Inflammatory macrophage treated with lipopolysaccharide for 1 hour (primary cell): Measurements from ENCODE around the gene LPCAT1.
A peak's percentile ranks its signal among the peaks of the same experiment; 100 is the strongest.
"Not testable (repeated sequence)": the region's sequence is repeated elsewhere in the genome, so short reads cannot be mapped to it uniquely, and the experiment has no call there.

Experiments used
- DNase-seq, 2 donors: peaks; one replicate each; pipeline ENCODE4 v3.0.0-alpha.2; 2020 to 2022

The LPCAT1 gene

DNA sequence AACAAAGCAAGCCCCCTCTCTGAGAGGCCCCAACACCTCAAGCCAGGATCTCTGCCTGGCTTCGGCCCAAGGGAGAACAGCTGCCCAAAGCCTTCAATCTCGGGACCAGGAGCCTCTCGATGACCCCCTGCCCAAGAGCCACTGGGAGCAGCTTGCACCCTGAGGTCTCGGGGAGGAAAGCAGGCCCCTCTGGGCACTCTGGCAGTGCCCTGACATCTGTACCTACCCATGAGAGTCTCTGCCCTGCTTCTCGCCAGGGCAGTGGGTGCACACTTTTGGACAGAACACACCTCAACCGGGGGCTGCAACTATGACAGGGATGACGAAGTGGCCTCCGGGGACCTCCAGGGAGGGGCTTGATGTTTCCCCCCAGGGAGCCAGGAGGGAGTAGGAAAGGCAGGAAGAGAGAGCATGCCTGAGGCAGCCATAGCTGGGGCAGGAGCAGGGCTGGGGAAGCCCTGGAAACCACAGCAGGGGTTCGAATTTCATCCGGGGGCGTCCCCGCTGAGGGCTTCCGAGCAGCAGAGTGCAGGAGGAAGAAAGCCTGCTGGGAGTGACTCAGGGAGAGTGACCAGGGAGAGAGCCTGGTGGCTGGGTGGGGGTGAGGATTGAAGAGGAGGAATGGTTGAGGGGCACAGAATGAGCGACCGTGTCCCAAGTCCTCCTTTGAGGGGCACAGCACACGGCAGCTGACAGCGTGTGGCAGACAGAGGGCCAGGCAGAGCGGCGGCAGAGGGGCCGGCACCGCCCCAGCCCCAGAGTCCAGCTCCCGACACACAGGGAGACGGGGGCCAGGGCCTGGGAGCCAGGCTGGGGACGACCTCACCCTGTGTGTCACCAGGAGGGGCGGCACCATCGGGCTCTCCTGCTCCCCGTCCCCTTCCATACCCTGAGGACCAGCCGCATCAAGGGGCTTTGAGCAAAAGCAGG is 1.8 kb downstream of the LPCAT1 start:
- no peak for DNase-seq

GRCh38 chr5:1520791-1521453 is 2.8 kb downstream of the LPCAT1 start:
- no peak for DNase-seq

DNA sequence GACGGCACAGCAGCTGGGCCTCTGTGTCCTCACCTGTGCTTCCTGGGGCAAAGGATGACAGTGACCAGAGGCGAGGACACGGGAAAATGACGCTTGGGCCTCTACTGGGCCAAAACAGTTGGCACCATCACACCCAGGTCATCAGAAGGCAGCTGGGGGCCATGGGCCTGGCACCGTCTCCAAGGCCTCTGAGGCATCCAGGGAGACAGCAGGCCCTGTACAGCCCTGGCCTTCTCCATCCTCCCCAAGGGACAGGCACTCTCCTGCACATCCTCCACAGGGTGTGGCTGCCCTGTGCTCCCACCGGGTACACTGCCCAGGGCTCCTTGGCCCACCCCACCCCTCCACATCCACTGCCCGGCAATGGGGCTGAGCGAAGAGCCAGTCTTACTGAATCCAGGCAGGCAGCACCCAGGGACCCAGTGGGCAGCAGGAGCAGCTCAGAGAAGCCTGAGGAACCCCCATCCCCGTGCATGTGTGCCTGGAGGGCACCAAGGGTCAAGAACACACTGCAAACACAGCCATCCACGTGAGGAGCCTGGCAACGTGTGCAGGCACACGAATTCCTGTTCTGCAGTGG is 4.0 kb downstream of the LPCAT1 start:
- no peak for DNase-seq

DNA sequence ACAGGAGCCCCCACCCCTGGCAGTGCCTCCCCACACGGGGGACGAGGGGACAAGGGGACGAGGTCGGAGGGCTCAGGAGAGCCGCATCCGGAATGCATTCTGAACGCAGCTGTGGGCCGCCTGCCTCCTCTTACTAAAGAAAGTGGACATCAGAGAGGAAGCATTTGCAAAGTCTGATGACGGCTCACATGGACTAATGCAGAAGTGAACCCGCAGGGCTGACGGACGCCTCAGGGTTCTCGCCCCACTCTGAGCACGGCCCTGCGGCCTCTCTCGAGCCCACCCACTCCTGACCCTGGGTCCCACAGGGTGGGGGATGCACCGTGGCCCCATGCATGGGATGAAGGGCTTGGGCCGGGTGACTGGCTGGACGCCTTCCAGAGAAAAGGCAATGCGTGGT is 5.9 kb downstream of the LPCAT1 start:
- peak; percentile 54 to 64 for DNase-seq

- peak; percentile 59 to 75 for DNase-seq
Observed at GRCh38 chr5:1516615-1517601, 6.9 kb downstream of the LPCAT1 start.

- DNase-seq: no peak
Observed at GRCh38 chr5:1515921-1516571, 7.7 kb downstream of the LPCAT1 start.

GRCh38 chr5:1515311-1515920 is 8.3 kb downstream of the LPCAT1 start:
- no peak for DNase-seq

- DNase-seq: not testable (repeated sequence)
Observed at GRCh38 chr5:1514819-1515310, 8.9 kb downstream of the LPCAT1 start.

DNA sequence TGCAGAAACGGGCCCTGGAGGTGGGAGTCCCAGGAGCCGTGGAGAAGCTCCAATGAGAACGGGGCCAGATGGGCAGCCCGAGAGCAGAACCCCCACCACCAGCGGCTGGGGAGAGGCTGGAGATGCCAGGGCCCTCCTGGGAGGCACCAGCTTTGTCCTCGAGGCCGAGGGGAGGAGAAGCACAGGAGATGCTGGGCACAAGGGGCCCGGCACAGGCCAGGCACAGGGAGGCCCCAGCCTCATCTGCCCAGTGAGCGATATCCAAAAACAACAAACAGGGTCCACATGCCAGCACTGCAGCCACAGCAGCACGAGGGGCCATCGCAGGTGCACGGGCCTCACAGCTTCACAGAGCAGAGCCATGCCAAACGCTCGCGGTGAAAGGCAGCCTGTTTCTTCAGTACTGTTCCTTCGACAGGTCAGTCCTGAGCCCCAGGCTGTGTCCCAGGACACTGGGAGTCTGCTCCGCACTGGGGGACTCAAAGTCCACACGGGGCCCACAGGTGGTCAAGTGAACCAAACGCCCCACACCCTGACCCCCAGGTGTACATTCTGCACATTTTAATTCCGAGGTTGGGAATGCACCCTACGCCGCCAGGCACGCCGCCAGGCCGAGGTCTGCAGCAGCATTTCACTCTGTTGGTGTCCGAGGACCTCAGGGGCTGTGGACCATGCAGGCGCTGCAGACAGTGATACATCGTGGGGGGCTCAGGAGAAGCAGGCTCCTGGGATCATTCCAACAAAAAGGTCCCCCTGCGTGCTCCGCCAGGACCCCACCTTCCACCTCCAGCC is 9.5 kb downstream of the LPCAT1 start:
- no peak for DNase-seq

DNA sequence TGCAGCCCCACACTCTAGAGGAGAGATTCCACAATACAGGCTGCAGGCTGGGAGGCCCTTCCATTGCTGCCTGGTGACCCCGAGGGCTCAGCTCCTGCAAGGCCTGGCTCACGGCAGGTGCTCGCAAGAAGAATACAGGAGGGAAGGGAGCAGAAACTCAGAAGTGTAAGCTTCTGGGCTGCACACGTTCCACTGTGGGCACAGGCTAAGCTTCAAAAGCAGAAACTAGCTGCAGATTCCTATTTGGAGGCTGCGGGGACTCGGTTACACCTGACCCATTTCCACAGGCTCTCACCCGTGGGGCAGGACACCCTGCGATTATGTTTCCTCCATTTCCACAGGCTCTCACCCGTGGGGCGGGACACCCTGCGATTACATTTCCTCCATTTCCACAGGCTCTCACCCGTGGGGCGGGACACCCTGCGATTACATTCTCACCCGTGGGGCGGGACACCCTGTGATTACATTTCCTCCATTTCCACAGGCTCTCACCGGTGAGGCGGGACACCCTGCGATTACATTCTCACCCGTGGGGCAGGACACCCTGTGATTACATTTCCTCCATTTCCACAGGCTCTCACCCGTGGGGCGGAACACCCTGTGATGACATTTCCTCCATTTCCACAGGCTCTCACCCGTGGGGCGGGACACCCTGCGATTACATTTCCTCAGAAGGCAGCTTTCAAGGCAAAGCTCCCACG is 10.3 kb downstream of the LPCAT1 start:
- no peak for DNase-seq

- no peak for DNase-seq
Observed at GRCh38 chr5:1512541-1513291, 11.0 kb downstream of the LPCAT1 start.

DNA sequence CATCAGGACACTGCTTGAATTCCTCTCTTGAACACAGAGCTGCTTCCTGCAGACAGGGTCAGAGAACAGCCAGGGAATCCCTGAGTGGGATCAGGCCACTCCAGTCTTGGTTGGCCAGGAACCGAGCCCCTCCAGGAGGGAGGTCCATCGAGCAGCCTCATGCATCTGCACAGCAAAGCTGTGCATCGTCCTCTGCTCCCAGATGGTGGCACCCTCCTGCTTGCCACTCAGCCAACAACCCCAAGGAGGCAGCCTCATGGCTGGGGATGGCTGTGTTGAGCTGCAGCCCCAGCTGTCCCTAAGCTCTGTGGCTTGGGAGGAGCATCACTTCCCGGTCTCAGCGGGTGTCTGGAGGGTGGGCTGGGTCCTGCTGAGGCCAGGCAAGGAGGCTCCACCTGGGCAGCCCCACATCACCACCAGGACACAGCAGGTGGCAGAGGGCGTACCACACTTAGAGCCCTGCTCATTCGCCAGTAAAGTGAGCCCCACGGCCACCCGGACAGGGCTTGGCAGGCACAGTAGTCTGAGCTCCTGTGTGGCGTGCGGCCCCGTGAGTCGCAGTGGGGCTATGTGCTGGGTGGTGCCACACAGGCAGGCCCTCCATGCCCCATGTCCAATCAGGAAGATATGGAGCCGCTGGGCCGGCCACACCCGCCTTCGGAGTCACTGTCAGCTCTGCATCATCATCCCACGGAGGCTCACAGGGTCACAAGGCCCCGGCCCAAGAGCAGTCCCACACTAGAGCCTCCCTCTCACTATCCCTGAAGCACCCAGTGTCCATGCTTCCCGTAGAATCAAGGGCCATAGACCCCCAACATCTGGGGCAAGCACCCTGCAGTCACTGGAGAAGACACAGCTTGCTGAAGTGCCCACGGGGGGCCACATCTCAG is 11.9 kb downstream of the LPCAT1 start:
- DNase-seq: no peak

DNA sequence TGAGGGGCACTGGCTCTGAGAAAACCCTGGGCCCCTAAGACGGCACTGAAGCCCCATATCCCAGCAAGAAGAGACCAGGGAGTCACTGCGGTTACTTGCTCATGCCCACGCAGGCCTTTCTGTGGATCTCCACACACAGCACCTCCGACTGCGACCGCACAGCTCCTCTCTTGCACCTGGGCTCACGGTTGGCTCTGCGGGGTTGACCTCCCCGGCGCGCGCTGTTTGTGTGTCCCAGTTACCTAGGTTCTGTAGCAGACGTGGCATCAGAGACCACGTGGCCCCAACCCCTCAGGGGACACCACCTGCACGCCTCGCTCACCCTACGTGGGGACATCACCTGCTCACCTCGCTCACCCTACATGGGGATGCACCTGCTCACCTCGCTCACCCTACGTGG is 12.7 kb downstream of the LPCAT1 start:
- DNase-seq: no peak

GRCh38 chr5:1510631-1511030 is 13.1 kb downstream of the LPCAT1 start:
- no peak for DNase-seq

DNA sequence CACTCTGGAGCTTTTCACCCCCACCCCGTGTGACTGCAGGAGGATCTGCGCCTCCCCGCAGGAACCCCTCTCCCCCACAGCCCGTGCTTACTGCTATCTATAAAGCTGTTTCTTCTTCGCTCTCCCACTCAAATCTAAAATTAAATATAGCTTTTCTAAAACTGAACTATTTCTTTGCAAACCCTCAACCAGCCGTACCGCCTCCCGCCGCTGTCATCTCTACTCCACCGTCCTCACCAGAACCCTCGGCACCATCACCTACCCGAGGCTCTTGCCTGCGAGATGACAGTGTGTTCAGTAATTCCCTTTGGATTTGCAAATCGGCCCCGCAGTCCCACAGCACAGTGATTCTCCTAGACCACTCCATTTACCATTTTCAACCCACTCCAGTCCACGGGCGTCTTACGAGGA is 13.6 kb downstream of the LPCAT1 start:
- DNase-seq: no peak

GRCh38 chr5:1509346-1510085 is 14.2 kb downstream of the LPCAT1 start:
- no peak for DNase-seq

DNA sequence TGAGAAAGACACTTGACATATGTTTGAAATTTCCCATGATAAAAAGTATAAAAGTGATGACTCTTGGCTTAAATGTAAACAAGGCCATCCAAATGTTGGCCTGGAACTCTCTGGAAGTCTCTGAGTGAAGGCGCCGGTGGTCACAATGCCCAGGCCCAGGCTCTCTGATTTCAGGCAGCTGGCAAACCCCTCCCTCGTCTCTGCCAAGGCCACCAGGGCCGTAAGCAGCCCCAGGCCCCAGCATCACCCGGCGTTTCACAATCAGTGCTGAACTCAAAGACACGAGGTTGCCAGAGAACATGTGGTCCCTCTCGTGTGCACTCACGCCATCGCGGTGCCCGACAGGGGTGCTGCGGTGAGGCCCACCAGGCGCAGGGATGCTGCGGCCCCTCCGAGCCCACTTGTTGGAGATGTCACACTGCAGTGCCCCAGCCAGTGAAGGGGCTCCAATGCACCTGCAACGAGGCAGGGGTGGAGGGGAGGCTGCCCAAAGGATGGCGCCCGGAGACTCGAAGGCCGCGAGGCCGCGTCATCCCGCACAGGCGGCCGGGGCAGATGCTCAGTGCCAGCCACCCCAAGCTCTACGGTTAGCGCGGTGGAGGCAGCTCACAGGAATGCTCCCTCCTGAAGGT is 15.0 kb downstream of the LPCAT1 start:
- no peak for DNase-seq
